B cell (primary cell): Measurements from ENCODE around the gene CETN3. TPM values are rescaled to one million over a fixed set of nuclear protein-coding genes. Genes with fewer than 3 reads are reported as not detected.

Source experiments
- ATAC-seq: fragments of 200-7000 bp; cut with Tn5 transposase; one replicate; pipeline ENCODE4 v1.10.0; 2021; ENCODE audit warnings: low read depth, mild to moderate bottlenecking, moderate number of reproducible peaks, moderate library complexity
- CTCF ChIA-PET: fragments of 350-600 bp; sonication (Branson Sonifier 250); formaldehyde crosslinking; loops from one replicate; lab custom pipeline; 2021; ENCODE audit warnings: antibody characterized with exemption, inconsistent platforms; lab: Charles Lee
- POLR2A ChIA-PET: fragments of 350-600 bp; sonication (Branson Sonifier 250); formaldehyde crosslinking; loops from one replicate; lab custom pipeline; 2021; ENCODE audit warnings: antibody characterized with exemption; lab: Charles Lee
- DNase-seq: peaks from one replicate; pipeline ENCODE4 v3.0.0; 2013
- H2AFZ ChIP-seq: 2 replicates; pipeline ENCODE4 v1.6.1; 2012; ENCODE audit warnings: mild to moderate bottlenecking, low read depth, low read length; ENCODE audit not compliant: insufficient read depth, poor library complexity, severe bottlenecking
- H3K27ac ChIP-seq, 2 donors: 1 replicate in 1 of 2; 2 replicates in 1 of 2; pipeline ENCODE4 v1.5.1; 2012 to 2013; ENCODE audit warnings: low read length in 2 of 2, mild to moderate bottlenecking in 2 of 2, moderate library complexity in 1 of 2
- H3K27me3 ChIP-seq, 4 experiments: fragments of 200-600 bp in 1 of 4; sonication (generic) in 1 of 4; replicated peaks in 1 of 4; 1 replicate in 2 of 4; 2 replicates in 2 of 4; pipeline versions ENCODE4 v1.6.1 to v1.7.0; 2013 to 2016; ENCODE audit warnings: low read length in 3 of 4, mild to moderate bottlenecking in 2 of 4, mixed read lengths in 1 of 4, moderate library complexity in 1 of 4; ENCODE audit not compliant: insufficient read depth in 4 of 4, control insufficient read depth in 3 of 4; ENCODE audit errors: control extremely low read depth in 1 of 4
- H3K36me3 ChIP-seq, 2 experiments: replicated peaks in 1 of 2; 1 replicate in 1 of 2; 2 replicates in 1 of 2; pipeline versions ENCODE4 v1.6.1 to v1.7.1; 2013; ENCODE audit warnings: low read length in 1 of 2; ENCODE audit not compliant: insufficient read depth in 2 of 2, control insufficient read depth in 1 of 2; ENCODE audit errors: control extremely low read depth in 1 of 2, extremely low read depth in 1 of 2
- H3K4me1 ChIP-seq, 2 donors: fragments of 200-600 bp in 1 of 2; sonication (generic) in 1 of 2; 1 replicate in 1 of 2; 2 replicates in 1 of 2; pipeline versions ENCODE4 v1.5.1 to v1.6.1; 2013 to 2017; ENCODE audit warnings: low read length in 2 of 2; ENCODE audit not compliant: control insufficient read depth in 2 of 2, insufficient read depth in 2 of 2
- H3K4me2 ChIP-seq: replicated peaks from 2 replicates; pipeline ENCODE3; 2012; ENCODE audit warnings: mild to moderate bottlenecking, low read depth, low read length; ENCODE audit not compliant: poor library complexity, severe bottlenecking
- H3K4me3 ChIP-seq, 5 experiments: fragments of 200-600 bp in 1 of 5; sonication (generic) in 1 of 5; 1 replicate in 3 of 5; 2 replicates in 2 of 5; pipeline versions ENCODE4 v1.5.1 to v1.7.0; 2011 to 2016; ENCODE audit warnings: low read length in 4 of 5, mild to moderate bottlenecking in 4 of 5, low read depth in 2 of 5, control low read depth in 1 of 5, moderate library complexity in 1 of 5; ENCODE audit not compliant: insufficient read depth in 1 of 5; ENCODE audit errors: control extremely low read depth in 1 of 5, extremely low read depth in 1 of 5
- H3K79me2 ChIP-seq: fragments of 200-600 bp; sonication (generic); one replicate; pipeline ENCODE4 v1.6.0; 2016; ENCODE audit warnings: low read length; ENCODE audit not compliant: control insufficient read depth, insufficient read depth
- H3K9ac ChIP-seq: fragments of 200-600 bp; sonication (generic); 2 replicates; pipeline ENCODE4 v1.6.1; 2017; ENCODE audit warnings: mild to moderate bottlenecking, low read length, moderate library complexity
- H3K9me3 ChIP-seq, 3 donors: one replicate each; pipeline versions ENCODE4 v1.6.1 to v1.7.1; 2013; ENCODE audit warnings: low read length in 2 of 3; ENCODE audit not compliant: control insufficient read depth in 2 of 3, insufficient read depth in 1 of 3; ENCODE audit errors: control extremely low read depth in 1 of 3
- H4K20me1 ChIP-seq: 2 replicates; pipeline ENCODE4 v1.6.0; 2012; ENCODE audit warnings: mild to moderate bottlenecking, low read length; ENCODE audit not compliant: insufficient read depth, control insufficient read depth, poor library complexity, severe bottlenecking
- H3K27ac Mint-ChIP-seq: one replicate; pipeline ENCODE4 v1.8.0; 2021; ENCODE audit warnings: mixed read lengths
- H3K27me3 Mint-ChIP-seq: one replicate; pipeline ENCODE4 v1.8.0; 2021; ENCODE audit warnings: mixed read lengths
- H3K4me1 Mint-ChIP-seq: one replicate; pipeline ENCODE4 v1.8.0; 2021; ENCODE audit warnings: mixed read lengths
- H3K4me3 Mint-ChIP-seq: one replicate; pipeline ENCODE4 v1.8.0; 2021; ENCODE audit warnings: mixed read lengths
- H3K9me3 Mint-ChIP-seq: one replicate; pipeline ENCODE4 v1.8.0; 2022; ENCODE audit warnings: mixed read lengths; ENCODE audit not compliant: insufficient read depth
- EZH2 ChIP-seq: IDR thresholded peaks from 2 replicates; pipeline ENCODE4 v1.6.1; 2012; ENCODE audit warnings: borderline replicate concordance, low read depth, mild to moderate bottlenecking, moderate library complexity, low read length; ENCODE audit not compliant: insufficient read depth, poor library complexity, severe bottlenecking
- WGBS: methylation state at CpG from one replicate; pipeline ENCODE4 v1.1.5; 2013; ENCODE audit warnings: missing lambda C conversion rate; ENCODE audit not compliant: insufficient coverage; 5-methylcytosine and 5-hydroxymethylcytosine counted together
- intact Hi-C: fragments of 100-400 bp; cut with micrococcal nuclease; formaldehyde crosslinking; loops from one replicate; pipeline ENCODE4 v1.10.0; 2022
- polyA plus RNA-seq: library from polyadenylated mRNA; depleted of rRNA; stranded (reverse); fragments of >200 nt; gene quantifications from 2 replicates; pipeline ENCODE4 v1.2.3, GENCODE V29; 2012
- total RNA-seq, 2 donors: library from RNA; stranded (reverse); fragments of 120-200 nt in 1 of 2; gene quantifications; 1 replicate in 1 of 2; 2 replicates in 1 of 2; pipeline versions ENCODE4 v1.2.3 to v1.2.4, GENCODE V29; 2013 to 2022
- TF ChIP-seq, protein P1 (sequence below): fragments of 200-600 bp; IDR thresholded peaks from one replicate; pipeline ENCODE4 v1.8.0; 2022; ENCODE audit warnings: antibody characterized with exemption, mild to moderate bottlenecking

The CETN3 gene
- total and polyA plus RNA-seq, 2 donors (not counting 1 experiment from before 2014, with no cell fraction given): 1.5 to 18.0 TPM

DNA sequence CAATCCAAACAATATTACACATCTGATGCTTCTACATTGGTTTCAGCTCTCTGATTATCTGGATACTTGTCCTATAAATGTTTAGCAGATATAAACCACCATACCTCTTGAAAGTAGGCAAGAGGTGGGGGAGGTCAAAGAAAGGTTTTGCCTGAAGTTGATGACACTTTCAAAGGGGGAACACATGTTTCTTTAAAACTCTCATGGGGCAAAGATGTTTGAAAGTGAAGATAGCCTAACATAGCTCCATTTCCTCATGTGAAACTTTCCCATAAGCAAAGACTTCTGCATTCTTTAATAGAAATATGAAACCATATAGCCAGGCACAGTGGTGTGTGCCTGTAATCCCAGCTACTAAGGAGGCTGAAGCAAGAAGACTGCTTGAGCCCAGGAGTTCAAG, 62.1 kb downstream of the CETN3 start:
- no peaks in the 10 kb centered on the region for H3K9me3 ChIP-seq
- no peak overlapping the region for H3K9ac ChIP-seq
- peaks cover 25% of the 10 kb centered on the region for H3K27me3 Mint-ChIP-seq
- H3K4me1 Mint-ChIP-seq: no peaks in the 10 kb centered on the region
- intact Hi-C loops: no loop called here
- no peaks in the 10 kb centered on the region for H3K36me3 ChIP-seq
- H3K4me1 ChIP-seq: no peaks in the 10 kb centered on the region
- no peak overlapping the region for H3K27ac ChIP-seq
- ChIA-PET POLR2A (no interaction called here), CTCF (no interaction called here)
- no peaks in the 10 kb centered on the region for H4K20me1 ChIP-seq
- no peak overlapping the region for H3K4me3 Mint-ChIP-seq
- DNase-seq (no peak), ATAC-seq (no peak)
- no peaks in the 10 kb centered on the region for H3K27me3 ChIP-seq
- H3K9me3 Mint-ChIP-seq: no peaks in the 10 kb centered on the region
- H3K4me3 ChIP-seq: no peak overlapping the region
- no peak for TF ChIP-seq EZH2
- TF ChIP-seq, protein P1, sequence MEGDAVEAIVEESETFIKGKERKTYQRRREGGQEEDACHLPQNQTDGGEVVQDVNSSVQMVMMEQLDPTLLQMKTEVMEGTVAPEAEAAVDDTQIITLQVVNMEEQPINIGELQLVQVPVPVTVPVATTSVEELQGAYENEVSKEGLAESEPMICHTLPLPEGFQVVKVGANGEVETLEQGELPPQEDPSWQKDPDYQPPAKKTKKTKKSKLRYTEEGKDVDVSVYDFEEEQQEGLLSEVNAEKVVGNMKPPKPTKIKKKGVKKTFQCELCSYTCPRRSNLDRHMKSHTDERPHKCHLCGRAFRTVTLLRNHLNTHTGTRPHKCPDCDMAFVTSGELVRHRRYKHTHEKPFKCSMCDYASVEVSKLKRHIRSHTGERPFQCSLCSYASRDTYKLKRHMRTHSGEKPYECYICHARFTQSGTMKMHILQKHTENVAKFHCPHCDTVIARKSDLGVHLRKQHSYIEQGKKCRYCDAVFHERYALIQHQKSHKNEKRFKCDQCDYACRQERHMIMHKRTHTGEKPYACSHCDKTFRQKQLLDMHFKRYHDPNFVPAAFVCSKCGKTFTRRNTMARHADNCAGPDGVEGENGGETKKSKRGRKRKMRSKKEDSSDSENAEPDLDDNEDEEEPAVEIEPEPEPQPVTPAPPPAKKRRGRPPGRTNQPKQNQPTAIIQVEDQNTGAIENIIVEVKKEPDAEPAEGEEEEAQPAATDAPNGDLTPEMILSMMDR: no peak
- H3K27ac Mint-ChIP-seq: no peak overlapping the region
- H2AFZ ChIP-seq: no peak overlapping the region
- H3K79me2 ChIP-seq: no peaks in the 10 kb centered on the region
- H3K4me2 ChIP-seq: no peak overlapping the region

DNA sequence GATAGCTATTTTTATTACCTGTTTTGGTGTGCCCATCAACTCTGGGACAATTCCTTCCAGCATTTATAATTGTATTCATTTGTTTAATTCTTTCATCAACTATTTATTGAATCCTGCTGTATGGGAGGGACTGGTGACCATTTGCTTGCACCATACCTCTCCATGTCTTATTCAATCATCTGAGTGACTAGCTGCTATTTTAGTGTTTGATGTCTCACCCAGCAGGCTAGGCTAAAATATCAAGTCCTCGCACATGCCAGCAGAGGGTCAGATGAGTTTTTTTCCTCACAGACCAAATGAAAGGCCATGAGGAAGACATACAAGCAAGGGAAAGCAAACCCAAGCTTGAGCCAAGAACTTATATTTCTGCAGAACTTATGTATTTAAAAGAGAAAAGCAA, 63.9 kb downstream of the CETN3 start:
- H3K9me3 Mint-ChIP-seq: no peaks in the 10 kb centered on the region
- CTCF ChIA-PET: no interaction called here
- POLR2A ChIA-PET: no interaction called here

More for the DNA sequence above, 63.9 kb downstream of the CETN3 start:
- H3K79me2 ChIP-seq: no peaks in the 10 kb centered on the region
- H4K20me1 ChIP-seq: no peaks in the 10 kb centered on the region
- H3K4me1 ChIP-seq: no peaks in the 10 kb centered on the region
- no peak overlapping the region for H3K4me3 Mint-ChIP-seq
- no peaks in the 10 kb centered on the region for H3K36me3 ChIP-seq
- ATAC-seq (no peak), DNase-seq (no peak)
- no peaks in the 10 kb centered on the region for H3K27me3 ChIP-seq
- H3K27ac Mint-ChIP-seq: no peak overlapping the region
- no peak overlapping the region for H3K4me3 ChIP-seq
- H3K27ac ChIP-seq: no peak overlapping the region
- H2AFZ ChIP-seq: no peak overlapping the region
- H3K9ac ChIP-seq: no peak overlapping the region
- TF ChIP-seq, protein P1: no peak
- TF ChIP-seq EZH2: no peak
- peaks cover 25% of the 10 kb centered on the region for H3K27me3 Mint-ChIP-seq
- intact Hi-C loops: no loop called here
- H3K4me1 Mint-ChIP-seq: no peaks in the 10 kb centered on the region
- H3K9me3 ChIP-seq: no peaks in the 10 kb centered on the region
- H3K4me2 ChIP-seq: no peak overlapping the region
- WGBS: no CpG with 5 or more reads among the region's 1 CpG
